HepG2 (cell line): ENCODE results near the gene SIGLEC15. TPM values are rescaled to one million over a fixed set of nuclear protein-coding genes. Genes with fewer than 3 reads are reported as not detected.

Experiments used
- ATF7 ChIP-seq, 2 experiments: fragments of 450-650 bp in 1 of 2; sonication (generic) in 1 of 2; formaldehyde crosslinking in 1 of 2; IDR thresholded peaks; 2 replicates each; pipeline versions ENCODE4 v1.4.0 to v1.6.1; 2016 to 2020; ENCODE audit warnings: antibody characterized with exemption in 1 of 2, mild to moderate bottlenecking in 1 of 2, missing genetic modification reagents in 1 of 2
- CEBPB ChIP-seq: IDR thresholded peaks from 2 replicates; pipeline ENCODE4 v1.6.1; 2011; ENCODE audit warnings: low read depth, low read length, improper control_type of control experiment, borderline replicate concordance
- IKZF5 ChIP-seq: IDR thresholded peaks from 2 replicates; pipeline ENCODE4 v1.6.1; 2018; ENCODE audit warnings: missing genetic modification reagents, mild to moderate bottlenecking, missing compliant biosample characterization
- MEIS2 ChIP-seq: sonication (generic); formaldehyde crosslinking; IDR thresholded peaks from 2 replicates; pipeline ENCODE4 v1.9.0; 2021; ENCODE audit warnings: mild to moderate bottlenecking, missing genetic modification reagents
- NAIF1 ChIP-seq: sonication (generic); formaldehyde crosslinking; IDR thresholded peaks from 2 replicates; pipeline ENCODE4 v1.5.0; 2020; ENCODE audit warnings: mild to moderate bottlenecking, missing genetic modification reagents, borderline replicate concordance
- PCBP2 ChIP-seq: fragments of 200-400 bp; formaldehyde crosslinking; optimal IDR thresholded peaks from 2 replicates; pipeline ENCODE3; 2018; ENCODE audit warnings: low read length, low read depth; ENCODE audit not compliant: poor library complexity, severe bottlenecking
- ZNF224 ChIP-seq: sonication (generic); formaldehyde crosslinking; IDR thresholded peaks from 2 replicates; pipeline ENCODE4 v1.5.0; 2020; ENCODE audit warnings: mild to moderate bottlenecking, missing genetic modification reagents
- ZNF281 ChIP-seq: sonication (generic); formaldehyde crosslinking; IDR thresholded peaks from 2 replicates; pipeline ENCODE4 v1.4.0; 2020; ENCODE audit warnings: missing genetic modification reagents, borderline replicate concordance
- polyA plus RNA-seq, 8 experiments: library from polyadenylated mRNA; depleted of rRNA in 3 of 8; stranded (reverse) in 7 of 8; unstranded in 1 of 8; fragments of >200 nt; fragmentation: Illumina TruSeq in 4 of 8; extraction: Trizol in 4 of 8; gene quantifications; 2 replicates each; pipeline versions ENCODE4 v1.2.1 to v1.2.3, GENCODE V29; 2011 to 2016; ENCODE audit warnings: low read depth in 4 of 8, missing spikeins in 1 of 8, mixed read lengths in 1 of 8; ENCODE audit not compliant: insufficient read depth in 1 of 8
- total RNA-seq, 5 experiments: library from RNA; depleted of rRNA; stranded (reverse); fragments of >200 nt; fragmentation: Illumina TruSeq; extraction: Trizol; gene quantifications; 2 replicates each; pipeline ENCODE4 v1.2.3, GENCODE V29; 2016; ENCODE audit warnings: low read depth in 1 of 5

Gene SIGLEC15
- total and polyA plus RNA-seq, 2 of the 13 experiments (the other 11 are each of a cell fraction or from before 2014, with no cell fraction given), result not detected

DNA sequence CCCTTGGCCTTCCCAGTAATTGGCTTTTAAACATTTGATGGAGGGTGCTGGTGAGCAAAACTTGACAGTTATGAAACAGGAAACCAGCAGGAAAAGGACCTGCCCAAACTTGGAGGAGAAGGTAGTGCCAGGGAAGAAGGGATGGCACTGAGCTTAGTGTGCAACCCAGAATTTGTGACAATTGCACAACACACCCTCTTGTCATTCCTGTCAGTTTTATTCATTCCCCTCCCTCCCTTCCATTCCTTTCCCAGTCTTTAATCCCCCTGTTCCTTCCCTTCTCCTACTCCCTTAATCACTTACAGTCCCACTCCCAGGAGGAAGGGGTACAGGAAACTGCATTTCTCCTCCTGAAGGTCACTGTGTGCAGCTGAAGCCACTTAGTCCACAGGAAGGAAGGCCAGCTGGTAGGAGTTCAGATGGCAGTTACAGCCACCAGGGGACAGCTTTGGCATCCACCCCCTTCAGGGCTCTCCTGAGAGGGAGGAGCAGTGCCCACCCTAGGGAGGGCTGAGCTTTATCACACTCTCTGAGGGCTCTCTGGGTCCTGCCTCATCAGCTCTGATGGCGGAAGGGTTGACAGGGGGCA lies 24.0 kb upstream of the SIGLEC15 start (continued):
- TF ChIP-seq IKZF5 (CRISPR knock-in tag) (no peak), ZNF224 (CRISPR knock-in tag) (no peak), NAIF1 (CRISPR knock-in tag) (no peak), MEIS2 (CRISPR knock-in tag) (no peak), PCBP2 (no peak), CEBPB (no peak), ATF7 (IDR thresholded peaks at IDR 0.05) (no peak), ATF7 (CRISPR knock-in tag; IDR thresholded peaks at IDR 0.05) (no peak), ZNF281 (no peak)
